GM12801 (cell line): Measurements from ENCODE around the gene SARNP.

ENCODE experiments used
- CTCF ChIP-seq: IDR thresholded peaks from one replicate; pipeline ENCODE4 v1.5.1; 2011; ENCODE audit warnings: control low read depth; ENCODE audit not compliant: insufficient read length; ENCODE audit errors: extremely low read depth

Gene SARNP

GRCh38 chr12:55849616-55850343 is 32.3 kb upstream of the SARNP start:
- no peak for TF ChIP-seq CTCF

GRCh38 chr12:55847603-55848291 is 30.2 kb upstream of the SARNP start:
- no peak for TF ChIP-seq CTCF

GRCh38 chr12:55847033-55847432 is 29.5 kb upstream of the SARNP start:
- no peak for TF ChIP-seq CTCF

GRCh38 chr12:55845785-55846496 is 28.4 kb upstream of the SARNP start:
- no peak for TF ChIP-seq CTCF

DNA sequence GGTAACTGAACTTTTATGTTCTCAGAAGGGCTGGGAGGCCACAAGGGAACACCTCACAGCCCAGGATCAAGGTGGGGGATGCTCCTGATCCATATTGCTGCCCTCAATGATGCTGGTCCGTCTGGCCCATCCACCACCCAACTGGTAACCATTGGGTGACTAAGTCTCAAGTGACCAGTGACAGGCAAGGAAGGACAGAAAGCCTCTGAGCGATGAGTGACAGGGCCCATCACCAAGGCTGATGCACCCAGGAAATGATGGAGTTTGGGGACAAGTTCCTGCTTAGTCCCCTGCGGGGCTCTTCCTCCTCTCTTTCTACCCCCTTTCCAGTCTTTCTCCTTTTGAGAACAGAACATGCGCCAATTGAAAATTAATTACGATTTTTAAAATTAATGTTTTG is 27.8 kb upstream of the SARNP start:
- TF ChIP-seq CTCF = no peak

DNA sequence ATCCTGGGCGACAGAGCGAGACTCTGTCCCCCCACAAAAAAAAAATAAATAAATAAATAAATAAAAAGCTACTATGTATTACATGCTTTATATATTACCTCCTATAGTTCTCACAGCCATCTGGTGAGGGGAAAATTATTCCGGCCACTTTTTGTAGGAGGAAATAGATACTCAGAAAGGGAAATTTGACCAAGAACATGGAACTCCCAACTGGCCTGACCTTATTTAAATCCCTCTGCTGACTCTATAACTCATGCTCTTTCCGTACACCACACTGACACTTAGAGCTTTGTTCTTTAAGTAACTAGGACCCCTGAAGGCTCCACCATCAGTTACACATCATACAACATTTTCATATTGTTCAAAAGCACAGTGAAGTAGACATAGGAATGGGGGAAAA is 27.4 kb upstream of the SARNP start:
- TF ChIP-seq CTCF = no peak

GRCh38 chr12:55843431-55843830 is 25.9 kb upstream of the SARNP start:
- TF ChIP-seq CTCF = no peak
